Activated CD8-positive, alpha-beta memory T cell treated with anti-CD3 and anti-CD28 coated beads, Interleukin-2, amount 50 U/mL, for 1 hour (primary cell): ENCODE results near the gene TNFSF15.

ENCODE experiments used
- DNase-seq: peaks from one replicate; pipeline ENCODE4 v3.0.0-alpha.2; 2020; ENCODE audit errors: extremely low read depth

Gene TNFSF15

DNA sequence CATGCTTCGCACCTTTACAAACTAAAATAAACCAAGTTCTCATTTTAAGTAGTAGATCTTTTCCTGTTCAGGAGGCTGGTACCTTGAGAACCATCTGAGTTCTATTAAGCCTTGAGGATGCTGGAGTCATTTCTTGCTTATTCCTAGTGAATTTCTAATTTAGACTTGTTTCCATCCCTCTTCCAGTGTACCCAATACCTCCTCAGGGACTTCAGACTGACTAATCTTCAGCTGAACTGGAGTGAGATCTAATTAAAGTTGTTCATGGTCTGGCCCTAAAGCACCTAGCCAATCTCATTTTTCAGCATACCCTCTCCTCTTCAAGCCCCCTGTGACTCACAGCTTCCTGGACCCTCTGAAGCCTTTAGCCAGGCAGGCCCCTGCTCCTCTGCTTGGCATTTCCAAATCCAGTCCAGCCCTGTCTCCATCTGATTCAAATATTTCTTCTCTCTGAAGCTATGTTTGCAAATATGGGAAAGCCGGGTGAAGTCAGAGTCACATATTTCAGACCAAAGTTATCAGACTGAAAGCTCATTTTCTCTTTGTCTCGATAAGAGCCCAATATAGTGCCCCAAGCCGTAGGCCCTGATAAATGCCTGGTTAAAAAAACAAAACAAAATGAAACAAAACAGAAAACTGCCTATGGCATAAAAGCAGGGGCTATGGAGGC lies 19.4 kb upstream of the TNFSF15 start:
- DNase-seq: no peak

DNA sequence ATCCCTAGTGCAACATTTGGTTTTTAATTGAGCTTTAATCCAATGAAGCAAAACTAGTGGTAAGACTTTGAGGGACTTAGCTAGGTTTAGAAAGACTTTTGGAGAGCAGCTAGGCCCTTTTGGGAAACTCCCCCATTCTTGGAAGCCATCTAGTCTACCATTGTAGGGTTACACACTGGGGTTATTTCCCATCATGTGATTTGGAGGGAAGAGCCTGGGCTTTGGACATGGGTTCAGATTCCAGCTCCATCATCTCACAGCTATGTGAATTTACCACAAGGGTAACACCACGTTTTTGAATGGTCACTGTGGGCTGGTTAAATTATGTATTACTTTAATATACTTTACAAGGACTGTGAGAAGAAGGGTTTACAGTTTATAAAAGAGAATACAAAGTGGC lies 18.3 kb upstream of the TNFSF15 start:
- no peak for DNase-seq

- DNase-seq: no peak
These were observed 17.6 kb upstream of the TNFSF15 start for GRCh38 chr9:114823441-114823840.

DNA sequence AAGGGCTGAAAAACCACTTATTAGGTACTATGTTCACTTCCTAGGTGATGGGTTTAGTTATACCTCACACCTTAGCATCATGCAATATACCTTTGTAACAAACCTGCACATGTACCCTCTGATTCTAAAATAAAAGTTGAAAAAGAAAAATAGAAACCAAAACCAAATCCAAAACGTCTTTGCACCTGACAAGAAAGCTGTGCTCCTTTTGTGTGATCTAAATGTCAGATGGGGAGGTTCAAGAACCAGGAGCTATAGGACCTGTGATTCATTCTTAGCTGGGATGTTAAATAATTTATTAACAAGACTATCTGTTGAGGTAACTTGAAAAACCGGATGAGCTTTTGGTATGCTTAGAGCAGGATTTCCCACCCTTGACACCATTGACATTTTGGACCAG lies 16.9 kb upstream of the TNFSF15 start:
- no peak for DNase-seq

GRCh38 chr9:114820776-114821501 lies 15.1 kb upstream of the TNFSF15 start:
- DNase-seq: no peak

DNA sequence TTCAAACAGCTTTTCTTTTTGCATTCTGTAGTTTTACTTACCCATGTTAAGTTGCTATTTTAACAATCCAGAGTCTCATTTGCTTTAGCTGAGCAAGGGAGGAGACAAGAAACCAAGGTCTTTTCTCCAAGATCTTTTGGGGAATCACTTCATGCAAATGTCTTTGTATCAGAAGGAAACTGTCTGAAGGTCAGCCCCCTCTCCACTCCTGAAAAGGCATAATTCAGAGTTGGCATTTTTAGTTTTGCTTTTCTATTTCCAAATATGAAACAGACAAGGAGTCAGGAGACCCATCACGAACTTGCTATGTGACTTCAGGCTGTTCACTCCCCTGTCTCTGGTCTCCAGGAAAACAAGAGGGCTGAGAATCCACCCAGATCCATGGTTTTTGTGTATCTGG lies 12.3 kb upstream of the TNFSF15 start:
- no peak for DNase-seq

DNA sequence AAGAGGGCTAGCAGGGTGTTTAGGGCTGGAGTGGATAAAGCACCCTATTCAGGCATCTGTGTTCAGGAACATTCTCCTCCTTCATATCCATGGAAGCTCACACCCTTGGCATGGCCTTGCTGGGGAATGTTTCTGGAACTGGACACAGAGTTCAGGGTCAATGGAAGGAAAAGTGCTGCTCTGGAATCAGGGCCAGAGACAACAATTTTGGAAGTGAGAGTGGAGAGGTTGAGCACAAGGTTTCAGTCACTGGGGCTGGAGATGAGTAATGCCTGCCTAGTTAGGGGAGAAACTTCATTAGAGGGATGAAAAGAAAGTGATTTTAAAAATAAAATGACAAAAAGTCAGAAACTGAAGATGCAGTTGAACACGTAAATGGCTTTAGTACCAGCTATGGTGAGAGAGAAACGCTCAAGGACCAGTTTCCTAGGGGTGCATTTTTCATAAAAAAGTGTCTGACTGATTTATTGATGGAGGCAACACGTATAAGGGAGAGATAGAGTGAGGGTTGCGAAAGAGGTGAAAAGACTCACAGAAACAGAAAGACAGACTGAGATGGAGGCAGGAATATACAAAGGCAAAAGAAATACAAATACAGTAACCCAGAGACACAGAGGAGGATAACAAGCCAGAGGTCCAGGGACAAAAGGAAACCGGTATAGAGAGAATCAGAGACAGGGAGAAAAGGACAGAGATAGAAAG lies 8.0 kb upstream of the TNFSF15 start:
- no peak for DNase-seq

DNA sequence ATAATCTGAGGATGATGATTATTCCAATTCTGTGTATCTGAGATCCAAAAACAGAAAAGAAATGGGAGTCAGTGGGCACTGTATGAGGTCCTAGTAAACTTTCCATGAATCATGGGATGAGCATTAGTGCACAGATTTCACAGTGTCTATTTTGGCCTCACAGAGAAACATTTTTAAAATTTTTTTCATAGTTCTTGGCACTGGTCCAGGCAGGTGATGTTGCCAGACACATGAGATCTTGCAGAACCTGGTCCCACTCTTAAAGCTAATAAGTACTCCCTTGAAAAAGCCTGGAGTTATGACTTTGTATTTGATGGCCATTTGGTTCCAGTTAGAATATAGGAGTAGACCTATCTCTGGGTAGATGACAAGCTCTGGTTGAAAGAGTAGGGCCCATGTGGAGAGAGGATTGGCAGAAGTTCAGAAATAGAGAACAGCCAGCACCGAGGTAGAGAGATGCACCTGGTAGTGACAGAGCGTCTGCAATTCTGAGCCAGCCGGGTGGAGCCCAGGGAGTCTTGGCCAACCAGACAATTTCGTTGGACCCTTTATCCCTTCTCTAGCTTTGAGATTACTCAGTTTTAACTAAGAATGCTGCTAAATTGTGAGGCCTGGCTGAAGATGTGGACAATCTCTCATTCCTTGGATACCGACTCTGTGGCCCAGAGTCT lies 6.3 kb upstream of the TNFSF15 start:
- no peak for DNase-seq

DNA sequence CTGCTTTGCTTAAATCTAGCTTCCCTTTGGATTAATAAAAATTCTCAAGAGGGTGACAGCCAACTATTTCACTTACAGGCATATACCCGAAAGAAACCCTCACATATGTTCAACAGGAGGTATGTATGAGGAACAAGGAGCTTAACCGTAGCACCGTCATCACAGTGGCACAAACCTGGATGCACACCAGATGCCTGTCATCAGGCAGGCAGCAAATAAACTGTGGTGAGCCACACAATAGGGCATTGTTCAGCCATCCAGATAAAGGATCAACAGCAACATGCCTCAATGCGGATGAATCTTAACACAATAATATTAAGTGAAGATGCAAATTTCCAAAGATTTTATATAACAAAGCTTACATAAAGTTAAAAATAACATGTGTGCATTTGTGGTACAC lies 5.5 kb upstream of the TNFSF15 start:
- DNase-seq: no peak

DNA sequence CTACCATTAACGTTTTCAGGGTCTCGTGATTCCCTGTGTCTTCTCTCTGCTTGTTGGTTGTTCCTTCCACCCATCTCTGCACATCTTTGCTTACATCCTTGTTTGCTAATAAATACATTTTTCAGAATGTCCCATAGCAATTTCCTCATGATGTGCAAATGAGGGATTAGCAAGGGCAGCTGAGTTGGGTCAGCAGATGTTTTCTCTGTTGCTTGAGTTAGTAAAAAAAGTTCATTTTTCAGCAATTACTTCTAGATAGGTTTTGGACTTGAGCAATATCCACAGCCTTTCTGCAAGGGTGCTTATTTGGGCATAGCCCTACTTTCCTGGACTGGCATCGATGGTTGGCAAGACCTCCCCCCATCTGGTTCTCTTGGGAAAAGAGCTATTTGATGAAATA lies 4.8 kb upstream of the TNFSF15 start:
- DNase-seq: no peak

GRCh38 chr9:114806526-114806900 lies 674 bp upstream of the TNFSF15 start:
- DNase-seq: no peak

DNA sequence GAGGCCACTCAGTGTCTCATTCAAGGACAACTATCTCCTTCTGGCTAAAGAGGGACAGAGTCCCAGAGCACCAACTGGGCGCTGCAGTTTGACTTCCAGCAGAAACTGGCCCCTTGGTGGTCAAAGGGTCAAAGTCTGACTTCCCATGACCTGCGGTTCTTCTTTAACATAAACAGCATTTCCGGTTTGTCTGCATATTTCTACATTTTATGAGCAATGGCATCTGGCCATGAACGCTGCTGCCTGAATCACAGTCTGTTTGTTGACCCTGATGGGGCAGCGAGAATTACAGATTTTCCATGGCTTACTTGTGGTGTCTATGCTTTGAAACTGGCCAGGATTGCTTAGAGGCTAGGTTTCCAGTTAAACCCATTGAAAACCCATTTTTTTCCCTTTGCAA lies 1.3 kb downstream of the TNFSF15 start:
- no peak for DNase-seq

DNA sequence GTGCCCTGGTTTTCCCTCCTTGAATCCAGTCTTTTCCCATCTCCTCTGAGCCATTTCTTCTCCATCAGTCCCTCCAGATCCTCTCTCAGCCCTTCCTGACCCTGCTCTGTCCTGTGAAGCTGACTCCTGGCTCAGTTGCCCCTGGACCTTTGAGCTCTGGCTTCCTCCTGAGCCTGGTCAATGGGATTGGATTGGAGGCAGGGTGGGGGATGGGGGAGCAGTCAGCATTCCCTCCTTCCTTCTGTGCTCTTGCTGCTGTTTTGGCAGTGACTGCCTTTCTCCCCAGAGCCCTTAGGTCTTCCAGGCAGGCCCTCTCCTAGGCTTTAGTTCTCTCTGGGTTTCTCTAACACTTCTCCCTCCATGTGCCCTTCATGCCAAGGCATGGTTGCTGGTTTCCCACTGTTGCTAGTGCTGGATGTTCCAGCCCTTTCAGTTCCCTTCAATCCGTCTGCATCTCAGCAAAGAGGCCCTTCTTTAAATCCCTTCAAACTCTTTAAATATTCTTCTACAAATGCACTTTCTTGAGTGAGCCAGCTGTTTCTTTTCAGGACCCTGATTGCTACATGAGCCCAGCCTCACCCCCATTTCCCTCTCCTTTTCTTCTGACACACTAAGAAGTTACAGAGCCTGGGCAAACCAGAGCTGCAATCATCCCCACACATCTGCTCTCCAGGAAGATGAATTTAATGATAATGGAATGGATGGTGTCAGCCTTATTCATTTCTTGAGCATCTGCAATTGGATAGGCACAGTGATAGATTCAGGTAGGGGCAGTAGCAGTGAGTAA lies 2.2 kb downstream of the TNFSF15 start:
- no peak for DNase-seq

- no peak for DNase-seq
These were observed 5.9 kb downstream of the TNFSF15 start for GRCh38 chr9:114799925-114800324.

GRCh38 chr9:114799441-114799840 lies 6.4 kb downstream of the TNFSF15 start:
- no peak for DNase-seq

DNA sequence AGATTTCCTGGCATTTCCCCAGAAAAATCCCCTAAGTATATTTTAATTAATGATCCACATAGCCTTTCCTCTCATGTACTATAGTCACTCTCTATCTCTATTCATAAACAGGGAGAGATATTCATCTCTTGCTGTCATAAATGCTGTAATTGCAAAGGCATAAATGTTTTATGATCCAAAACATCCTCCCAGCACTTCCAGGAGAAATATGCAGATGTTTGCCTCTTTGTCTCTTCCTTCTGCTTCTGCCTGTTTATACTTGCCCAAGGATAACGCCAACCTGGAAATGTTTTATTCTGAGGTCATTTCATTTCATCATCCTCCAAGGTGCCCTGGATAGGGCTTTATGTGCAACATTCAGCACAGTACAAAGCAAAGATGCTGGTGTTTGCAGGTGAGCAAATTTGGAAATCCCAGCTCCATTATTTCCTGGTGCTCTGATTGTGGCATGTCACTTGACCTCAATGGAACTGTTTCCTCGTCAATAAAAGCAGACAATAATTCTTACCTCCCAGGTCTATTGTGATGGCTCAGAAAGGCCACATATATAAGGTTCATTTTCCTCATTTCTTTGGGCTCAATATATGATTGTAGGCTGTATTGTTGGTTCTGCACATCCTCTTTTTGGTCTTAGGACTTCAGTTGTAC lies 6.9 kb downstream of the TNFSF15 start:
- no peak for DNase-seq

DNA sequence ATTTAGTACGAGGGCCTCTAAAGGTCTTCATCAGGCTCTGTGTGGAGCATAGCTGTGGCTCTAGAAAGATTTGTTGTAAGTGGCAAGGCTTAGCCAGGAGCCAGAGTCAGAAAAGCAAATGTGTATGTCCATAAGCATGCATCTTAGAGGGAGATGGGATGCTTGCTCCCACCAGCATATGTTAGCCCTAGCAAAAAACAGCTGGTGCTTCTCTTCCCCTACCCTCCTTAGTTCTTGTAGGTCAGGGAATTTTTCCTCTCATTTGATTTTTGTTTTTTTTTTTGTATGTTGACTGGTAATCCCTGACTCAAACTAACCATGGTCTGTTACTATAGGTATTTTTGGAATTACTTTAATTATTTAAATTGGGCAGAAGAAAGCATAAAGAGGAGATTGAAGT lies 7.7 kb downstream of the TNFSF15 start:
- no peak for DNase-seq

GRCh38 chr9:114792396-114792795 lies 13.4 kb downstream of the TNFSF15 start:
- DNase-seq: no peak

DNA sequence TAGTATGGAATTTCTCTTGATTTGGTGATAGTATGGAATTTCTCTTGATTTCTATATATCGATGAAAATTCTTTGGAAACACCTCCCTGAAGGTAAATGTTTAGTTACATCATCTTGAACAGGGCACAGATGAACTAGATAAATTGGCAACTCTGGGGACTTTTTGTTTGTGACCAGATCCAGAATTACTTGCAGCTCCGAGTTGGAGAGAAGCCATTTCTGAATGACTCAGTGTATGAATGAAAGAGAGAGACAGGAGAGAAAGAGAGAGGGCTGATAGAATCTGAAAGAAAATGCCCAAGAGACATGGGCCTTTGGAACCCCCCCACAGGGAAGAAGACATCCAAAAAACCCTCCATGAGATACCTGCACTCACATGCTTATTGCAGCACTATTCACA lies 14.1 kb downstream of the TNFSF15 start:
- DNase-seq: no peak

- no peak for DNase-seq
These were observed 14.5 kb downstream of the TNFSF15 start for GRCh38 chr9:114791312-114791711.

GRCh38 chr9:114790521-114790920 lies 15.3 kb downstream of the TNFSF15 start:
- DNase-seq: no peak
